ENCODE results near the gene SPECC1L.
"Not testable (repeated sequence)": the region's sequence is repeated elsewhere in the genome, so short reads cannot be mapped to it uniquely, and the experiment has no call there.

DNA sequence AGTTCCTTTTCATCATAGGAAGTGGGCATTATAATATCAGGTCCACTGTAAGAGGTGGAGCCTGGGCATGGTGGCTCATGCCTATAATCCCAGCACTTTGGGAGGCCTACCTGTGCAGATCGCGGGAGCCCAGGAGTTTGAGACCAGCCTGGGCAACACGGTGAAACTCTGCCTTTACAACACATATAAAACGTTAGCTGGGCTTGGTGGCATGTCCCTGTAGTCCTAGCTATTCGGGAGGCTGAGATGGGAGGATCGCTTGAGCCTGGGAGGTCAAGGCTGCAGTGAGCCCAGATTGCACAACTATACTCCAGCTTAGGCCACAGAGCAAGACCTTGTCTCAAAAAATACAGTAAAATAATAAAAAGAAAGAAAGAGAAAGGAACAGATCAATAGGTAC, 4.1 kb upstream of the SPECC1L start:
- TF ChIP-seq, protein P1, sequence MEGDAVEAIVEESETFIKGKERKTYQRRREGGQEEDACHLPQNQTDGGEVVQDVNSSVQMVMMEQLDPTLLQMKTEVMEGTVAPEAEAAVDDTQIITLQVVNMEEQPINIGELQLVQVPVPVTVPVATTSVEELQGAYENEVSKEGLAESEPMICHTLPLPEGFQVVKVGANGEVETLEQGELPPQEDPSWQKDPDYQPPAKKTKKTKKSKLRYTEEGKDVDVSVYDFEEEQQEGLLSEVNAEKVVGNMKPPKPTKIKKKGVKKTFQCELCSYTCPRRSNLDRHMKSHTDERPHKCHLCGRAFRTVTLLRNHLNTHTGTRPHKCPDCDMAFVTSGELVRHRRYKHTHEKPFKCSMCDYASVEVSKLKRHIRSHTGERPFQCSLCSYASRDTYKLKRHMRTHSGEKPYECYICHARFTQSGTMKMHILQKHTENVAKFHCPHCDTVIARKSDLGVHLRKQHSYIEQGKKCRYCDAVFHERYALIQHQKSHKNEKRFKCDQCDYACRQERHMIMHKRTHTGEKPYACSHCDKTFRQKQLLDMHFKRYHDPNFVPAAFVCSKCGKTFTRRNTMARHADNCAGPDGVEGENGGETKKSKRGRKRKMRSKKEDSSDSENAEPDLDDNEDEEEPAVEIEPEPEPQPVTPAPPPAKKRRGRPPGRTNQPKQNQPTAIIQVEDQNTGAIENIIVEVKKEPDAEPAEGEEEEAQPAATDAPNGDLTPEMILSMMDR (IDR thresholded peaks at IDR 0.05): not testable (repeated sequence)
- TF ChIP-seq POLR2A, EP300 (IDR thresholded peaks at IDR 0.05): not testable (repeated sequence)

All from upper lobe of left lung (tissue), 4 donors.